Endothelial cell of umbilical vein (primary cell): ENCODE results near the gene MAST1. TPM values are rescaled to one million over a fixed set of nuclear protein-coding genes. Genes with fewer than 3 reads are reported as not detected.

Source experiments
- BruUV-seq: library from RNA; stranded (reverse); fragments of 400-500 nt; replicated peaks from 2 replicates; lab custom pipeline; 2021; lab: Mats Ljungman, UMichigan
- CTCF ChIA-PET: fragments of 300-600, 350-600 bp; sonication (Branson Sonifier 250); formaldehyde crosslinking; loops from one replicate; lab custom pipeline; 2021; ENCODE audit warnings: antibody characterized with exemption, inconsistent platforms; lab: Charles Lee
- POLR2A ChIA-PET: fragments of 300-600, 350-600 bp; sonication (Branson Sonifier 250); formaldehyde crosslinking; loops from one replicate; lab custom pipeline; 2021; ENCODE audit warnings: antibody characterized with exemption, inconsistent platforms; lab: Charles Lee
- DNase-seq: peaks from one replicate; pipeline ENCODE4 v3.0.0-alpha.2; 2011; ENCODE audit warnings: low read depth, low spot score
- FAIRE-seq: peaks from 2 replicates; lab custom pipeline; 2011; peaks lifted over from hg19 to GRCh38; lab: Jason Lieb, UNC
- H2AFZ ChIP-seq: 2 replicates; pipeline ENCODE4 v1.6.0; 2012; ENCODE audit warnings: low read depth, low read length, control low read depth, inconsistent platforms
- H3K27ac ChIP-seq: 2 replicates; pipeline ENCODE4 v1.5.1; 2011; ENCODE audit warnings: low read depth, mild to moderate bottlenecking, control low read depth, low read length, moderate library complexity; ENCODE audit not compliant: insufficient read depth
- H3K27me3 ChIP-seq, 2 experiments: 2 replicates each; pipeline versions ENCODE4 v1.6.0 to v1.6.1; 2011; ENCODE audit warnings: low read length in 2 of 2, mixed read lengths in 1 of 2; ENCODE audit not compliant: control insufficient read depth in 2 of 2, insufficient read depth in 2 of 2
- H3K36me3 ChIP-seq, 2 experiments: 2 replicates in 1 of 2; 3 replicates in 1 of 2; pipeline ENCODE4 v1.5.1; 2011; ENCODE audit warnings: low read length in 2 of 2, mild to moderate bottlenecking in 1 of 2, moderate library complexity in 1 of 2; ENCODE audit not compliant: control insufficient read depth in 2 of 2, insufficient read depth in 2 of 2; ENCODE audit errors: extremely low read depth in 1 of 2
- H3K4me1 ChIP-seq: 3 replicates; pipeline ENCODE4 v1.5.1; 2011; ENCODE audit warnings: mild to moderate bottlenecking, low read length; ENCODE audit not compliant: control insufficient read depth, insufficient read depth; ENCODE audit errors: extremely low read depth
- H3K4me2 ChIP-seq: 2 replicates; pipeline ENCODE4 v1.6.1; 2011; ENCODE audit warnings: low read length, control low read depth, mixed read lengths; ENCODE audit not compliant: insufficient read depth
- H3K4me3 ChIP-seq, 3 experiments: fragments of 200-600 bp in 1 of 3; sonication (generic), shearing (Covaris generic) in 1 of 3; replicated peaks in 1 of 3; 2 replicates each; pipeline ENCODE4 v1.5.1; 2011 to 2016; ENCODE audit warnings: control low read depth in 3 of 3, low read length in 3 of 3, mild to moderate bottlenecking in 2 of 3, inconsistent platforms in 1 of 3, low read depth in 1 of 3, moderate library complexity in 1 of 3; ENCODE audit not compliant: insufficient read depth in 1 of 3
- H3K79me2 ChIP-seq: 2 replicates; pipeline ENCODE4 v1.6.0; 2012; ENCODE audit warnings: low read length, inconsistent platforms; ENCODE audit not compliant: control insufficient read depth, insufficient read depth
- H3K9ac ChIP-seq: replicated peaks from 2 replicates; pipeline ENCODE3; 2011; ENCODE audit warnings: low read length, control low read depth; ENCODE audit not compliant: insufficient read depth; ENCODE audit errors: extremely low read depth
- H3K9me1 ChIP-seq: replicated peaks from 3 replicates; pipeline ENCODE4 v1.6.0; 2011; ENCODE audit warnings: mild to moderate bottlenecking, low read length; ENCODE audit not compliant: control insufficient read depth, insufficient read depth; ENCODE audit errors: extremely low read depth
- H3K9me3 ChIP-seq: replicated peaks from 2 replicates; pipeline ENCODE4 v1.5.1; 2012; ENCODE audit warnings: low read length, inconsistent platforms; ENCODE audit not compliant: control insufficient read depth, insufficient read depth
- H4K20me1 ChIP-seq: replicated peaks from 2 replicates; pipeline ENCODE3; 2011; ENCODE audit warnings: mild to moderate bottlenecking, low read length; ENCODE audit not compliant: control insufficient read depth, insufficient read depth; ENCODE audit errors: extremely low read depth
- EZH2 ChIP-seq: IDR thresholded peaks from 2 replicates; pipeline ENCODE4 v1.6.1; 2012; ENCODE audit warnings: borderline replicate concordance, low read depth, mild to moderate bottlenecking, moderate library complexity, low read length, inconsistent platforms; ENCODE audit not compliant: severe bottlenecking
- FOS ChIP-seq: IDR thresholded peaks from 2 replicates; pipeline ENCODE4 v1.6.1; 2011; ENCODE audit warnings: mild to moderate bottlenecking, low read length, moderate library complexity, borderline replicate concordance; ENCODE audit not compliant: insufficient read depth
- GATA2 ChIP-seq: IDR thresholded peaks from 2 replicates; pipeline ENCODE4 v1.7.0; 2011; ENCODE audit warnings: low read depth, mild to moderate bottlenecking, moderate library complexity, mixed read lengths, low read length; ENCODE audit not compliant: insufficient read length, insufficient read depth
- JUN ChIP-seq: IDR thresholded peaks from 2 replicates; pipeline ENCODE4 v1.6.1; 2011; ENCODE audit warnings: borderline replicate concordance, low read depth; ENCODE audit not compliant: insufficient read length, insufficient read depth
- MYC ChIP-seq: IDR thresholded peaks from one replicate; pipeline ENCODE4 v1.6.1; 2011; ENCODE audit warnings: mild to moderate bottlenecking, low read depth, low read length
- POLR2A ChIP-seq: IDR thresholded peaks from 2 replicates; pipeline ENCODE4 v1.6.1; 2012; ENCODE audit warnings: low read depth, mild to moderate bottlenecking, control low read depth, low read length
- POLR2AphosphoS5 ChIP-seq: IDR thresholded peaks from 2 replicates; pipeline ENCODE4 v1.6.1; 2012; ENCODE audit warnings: low read depth, mild to moderate bottlenecking, control low read depth, low read length, moderate library complexity; ENCODE audit not compliant: insufficient read depth
- dilution Hi-C: fragments of 300-500 bp; cut with MboI; formaldehyde crosslinking; loops from one replicate; pipeline ENCODE4 v1.15.0; 2019; ENCODE audit warnings: low sequenced_read_pairs; ENCODE audit not compliant: extremely low pct_ligation_motif_present
- intact Hi-C: fragments of 100-400 bp; cut with micrococcal nuclease; formaldehyde crosslinking; loops from one replicate; pipeline ENCODE4 v1.10.0; 2022
- polyA plus RNA-seq, 4 experiments: library from polyadenylated mRNA; depleted of rRNA in 3 of 4; stranded (reverse) in 3 of 4; unstranded in 1 of 4; fragments of >200 nt; gene quantifications; 2 replicates each; pipeline versions ENCODE4 v1.2.1 to v1.2.3, GENCODE V29; 2011 to 2012; ENCODE audit warnings: missing spikeins in 1 of 4
- total RNA-seq: library from RNA; stranded (reverse); gene quantifications from 2 replicates; pipeline ENCODE4 v1.2.3, GENCODE V29; 2021
- TF ChIP-seq, protein P1 (sequence below): IDR thresholded peaks from 2 replicates; pipeline ENCODE4 v1.6.1; 2011; ENCODE audit not compliant: insufficient read depth, insufficient read length
- TF ChIP-seq, protein P2 (sequence below), 2 donors: IDR thresholded peaks; 1 replicate in 1 of 2; 2 replicates in 1 of 2; pipeline ENCODE4 v1.5.1; 2011; ENCODE audit warnings: low read length in 2 of 2, mild to moderate bottlenecking in 2 of 2, moderate library complexity in 2 of 2, control low read depth in 1 of 2, inconsistent platforms in 1 of 2, low read depth in 1 of 2; ENCODE audit not compliant: insufficient read depth in 1 of 2; ENCODE audit errors: extremely low read depth in 1 of 2

MAST1 gene
- total and polyA plus RNA-seq, 2 donors (not counting 3 experiments of a cell fraction or from before 2014, with no cell fraction given) = 0.13 to 0.46 TPM

DNA sequence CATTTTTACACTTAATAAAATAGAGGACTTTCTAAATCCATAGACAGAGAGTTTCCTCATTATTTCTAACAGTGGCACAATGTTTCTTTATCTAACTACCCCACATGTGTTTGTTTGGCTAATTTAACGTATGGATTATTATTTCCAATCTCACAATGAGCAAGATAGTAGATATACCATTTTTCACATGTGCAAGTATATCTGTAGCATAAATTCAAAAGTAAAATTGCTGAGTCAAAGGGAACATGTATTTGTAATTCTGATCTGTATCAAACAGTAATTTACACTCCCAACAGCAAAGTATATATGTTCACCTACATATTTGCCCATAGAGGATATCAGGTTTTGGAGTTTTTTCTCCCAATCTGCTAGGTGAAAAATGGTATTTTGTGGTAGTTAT lies 18.3 kb downstream of the MAST1 start:
- Histone ChIP-seq H3K4me2 (no peak overlapping the region), H3K9me3 (no peaks in the 10 kb centered on the region), H3K9me1 (no peaks in the 10 kb centered on the region), H3K9ac (no peak overlapping the region), H3K27ac (no peak overlapping the region), H2AFZ (no peak overlapping the region), H4K20me1 (no peaks in the 10 kb centered on the region), H3K36me3 (no peaks in the 10 kb centered on the region), H3K79me2 (no peaks in the 10 kb centered on the region), H3K27me3 (peaks cover 0 to 1% of the 10 kb centered on the region in 2 experiments), H3K4me1 (no peaks in the 10 kb centered on the region), H3K4me3 (no peak overlapping the region)
- dilution Hi-C loops (no loop called here), intact Hi-C loops (no loop called here)
- DNase-seq (no peak), FAIRE-seq (no peak)
- POLR2A ChIA-PET = interaction anchor here (0.7 to 1.0 kb wide), 2 partner anchors 12 to 65 kb away, joined by 4 to 5 read pairs; partner anchors contain the start of gene JUNB
- TF ChIP-seq GATA2 (no peak), POLR2A (no peak), MYC (no peak), JUN (no peak), FOS (no peak), EZH2 (no peak), POLR2AphosphoS5 (no peak)
- TF ChIP-seq, protein P1, sequence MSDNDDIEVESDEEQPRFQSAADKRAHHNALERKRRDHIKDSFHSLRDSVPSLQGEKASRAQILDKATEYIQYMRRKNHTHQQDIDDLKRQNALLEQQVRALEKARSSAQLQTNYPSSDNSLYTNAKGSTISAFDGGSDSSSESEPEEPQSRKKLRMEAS = no peak
- TF ChIP-seq, protein P2, sequence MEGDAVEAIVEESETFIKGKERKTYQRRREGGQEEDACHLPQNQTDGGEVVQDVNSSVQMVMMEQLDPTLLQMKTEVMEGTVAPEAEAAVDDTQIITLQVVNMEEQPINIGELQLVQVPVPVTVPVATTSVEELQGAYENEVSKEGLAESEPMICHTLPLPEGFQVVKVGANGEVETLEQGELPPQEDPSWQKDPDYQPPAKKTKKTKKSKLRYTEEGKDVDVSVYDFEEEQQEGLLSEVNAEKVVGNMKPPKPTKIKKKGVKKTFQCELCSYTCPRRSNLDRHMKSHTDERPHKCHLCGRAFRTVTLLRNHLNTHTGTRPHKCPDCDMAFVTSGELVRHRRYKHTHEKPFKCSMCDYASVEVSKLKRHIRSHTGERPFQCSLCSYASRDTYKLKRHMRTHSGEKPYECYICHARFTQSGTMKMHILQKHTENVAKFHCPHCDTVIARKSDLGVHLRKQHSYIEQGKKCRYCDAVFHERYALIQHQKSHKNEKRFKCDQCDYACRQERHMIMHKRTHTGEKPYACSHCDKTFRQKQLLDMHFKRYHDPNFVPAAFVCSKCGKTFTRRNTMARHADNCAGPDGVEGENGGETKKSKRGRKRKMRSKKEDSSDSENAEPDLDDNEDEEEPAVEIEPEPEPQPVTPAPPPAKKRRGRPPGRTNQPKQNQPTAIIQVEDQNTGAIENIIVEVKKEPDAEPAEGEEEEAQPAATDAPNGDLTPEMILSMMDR (IDR thresholded peaks at IDR 0.05; ENCODE audit: extremely low read depth in 1 of 2, insufficient read depth in 1 of 2, low read depth in 1 of 2, low read length in 2 of 2) = no peak
- BruUV-seq = no TSS peak
- CTCF ChIA-PET = no interaction called here
